Measurements from ENCODE around the gene GRIN1.

DNA sequence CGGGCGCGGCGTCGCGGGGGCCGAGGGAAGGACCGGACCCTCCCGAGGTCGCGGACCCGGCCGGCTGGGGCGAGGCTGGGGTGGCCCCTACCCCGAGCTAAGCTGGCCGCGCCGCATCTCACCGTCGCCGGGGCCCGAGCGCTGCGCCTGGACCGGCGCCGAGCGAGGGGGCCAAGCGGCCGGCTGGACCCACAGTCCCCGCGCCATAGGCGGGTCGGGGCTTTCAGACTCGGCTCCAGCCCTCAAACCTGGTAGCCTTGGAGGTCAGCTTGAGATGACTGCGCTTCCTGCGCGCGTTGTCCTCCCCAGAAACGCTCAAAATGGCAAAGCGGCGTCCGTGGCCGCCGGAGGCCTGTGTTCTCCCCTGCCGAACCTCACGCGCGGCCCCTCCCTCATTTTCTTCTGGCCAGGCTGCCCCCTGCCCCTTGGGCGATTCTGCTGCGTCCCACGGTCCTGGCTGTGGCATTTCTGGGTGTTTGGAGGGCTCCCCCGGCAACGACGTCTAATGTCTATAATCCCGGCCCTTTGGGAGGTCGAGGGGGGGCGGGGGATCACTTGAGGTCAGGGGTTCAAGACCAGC lies 8.7 kb upstream of the GRIN1 start:
- TF ChIP-seq, protein P1, sequence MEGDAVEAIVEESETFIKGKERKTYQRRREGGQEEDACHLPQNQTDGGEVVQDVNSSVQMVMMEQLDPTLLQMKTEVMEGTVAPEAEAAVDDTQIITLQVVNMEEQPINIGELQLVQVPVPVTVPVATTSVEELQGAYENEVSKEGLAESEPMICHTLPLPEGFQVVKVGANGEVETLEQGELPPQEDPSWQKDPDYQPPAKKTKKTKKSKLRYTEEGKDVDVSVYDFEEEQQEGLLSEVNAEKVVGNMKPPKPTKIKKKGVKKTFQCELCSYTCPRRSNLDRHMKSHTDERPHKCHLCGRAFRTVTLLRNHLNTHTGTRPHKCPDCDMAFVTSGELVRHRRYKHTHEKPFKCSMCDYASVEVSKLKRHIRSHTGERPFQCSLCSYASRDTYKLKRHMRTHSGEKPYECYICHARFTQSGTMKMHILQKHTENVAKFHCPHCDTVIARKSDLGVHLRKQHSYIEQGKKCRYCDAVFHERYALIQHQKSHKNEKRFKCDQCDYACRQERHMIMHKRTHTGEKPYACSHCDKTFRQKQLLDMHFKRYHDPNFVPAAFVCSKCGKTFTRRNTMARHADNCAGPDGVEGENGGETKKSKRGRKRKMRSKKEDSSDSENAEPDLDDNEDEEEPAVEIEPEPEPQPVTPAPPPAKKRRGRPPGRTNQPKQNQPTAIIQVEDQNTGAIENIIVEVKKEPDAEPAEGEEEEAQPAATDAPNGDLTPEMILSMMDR (conservative IDR thresholded peaks at IDR 0.05), result no peak
- TF ChIP-seq EZH2 (IDR thresholded peaks at IDR 0.05; ENCODE audit: low read depth), result no peak
